Osteocyte (in vitro differentiated cells): ENCODE data around the gene CDC34. TPM values are rescaled to one million over a fixed set of nuclear protein-coding genes. Genes with fewer than 3 reads are reported as not detected.

Source experiments
- DNase-seq: peaks from one replicate; pipeline ENCODE4 v3.0.0; 2021; ENCODE audit warnings: mixed read lengths; ENCODE audit not compliant: unreplicated experiment; ENCODE audit errors: extremely low spot score
- H3K27ac Mint-ChIP-seq: one replicate; pipeline ENCODE4 v1.8.0; 2021; ENCODE audit warnings: mild to moderate bottlenecking, mixed read lengths; ENCODE audit not compliant: unreplicated experiment
- H3K27me3 Mint-ChIP-seq: one replicate; pipeline ENCODE4 v1.8.0; 2021; ENCODE audit warnings: mixed read lengths; ENCODE audit not compliant: unreplicated experiment
- H3K36me3 Mint-ChIP-seq: one replicate; pipeline ENCODE4 v1.8.0; 2021; ENCODE audit warnings: mixed read lengths; ENCODE audit not compliant: unreplicated experiment
- H3K4me1 Mint-ChIP-seq: one replicate; pipeline ENCODE4 v1.8.0; 2021; ENCODE audit warnings: mixed read lengths; ENCODE audit not compliant: unreplicated experiment
- H3K4me3 Mint-ChIP-seq: one replicate; pipeline ENCODE4 v1.8.0; 2021; ENCODE audit warnings: mild to moderate bottlenecking, moderate library complexity, mixed read lengths; ENCODE audit not compliant: unreplicated experiment
- H3K9me3 Mint-ChIP-seq: one replicate; pipeline ENCODE4 v1.8.0; 2021; ENCODE audit warnings: mixed read lengths; ENCODE audit not compliant: unreplicated experiment
- long read RNA-seq: library from polyadenylated mRNA; unstranded; transcript quantifications from one replicate; pipeline ENCODE4 v2.0.0, GENCODE V29; 2021
- total RNA-seq: library from RNA; stranded (reverse); gene quantifications from 2 replicates; pipeline ENCODE4 v1.2.1, GENCODE V29; 2021
- TF ChIP-seq, protein P1 (sequence below): fragments of 200-600 bp; sonication (generic); IDR thresholded peaks from 2 replicates; pipeline ENCODE4 v1.5.0; 2021; ENCODE audit warnings: antibody characterized with exemption, mild to moderate bottlenecking, moderate library complexity

CDC34 gene, protein sequence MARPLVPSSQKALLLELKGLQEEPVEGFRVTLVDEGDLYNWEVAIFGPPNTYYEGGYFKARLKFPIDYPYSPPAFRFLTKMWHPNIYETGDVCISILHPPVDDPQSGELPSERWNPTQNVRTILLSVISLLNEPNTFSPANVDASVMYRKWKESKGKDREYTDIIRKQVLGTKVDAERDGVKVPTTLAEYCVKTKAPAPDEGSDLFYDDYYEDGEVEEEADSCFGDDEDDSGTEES
- 65.3 and 69.0 TPM in 2 replicates for total RNA-seq
- long read RNA-seq: 0 reads

DNA sequence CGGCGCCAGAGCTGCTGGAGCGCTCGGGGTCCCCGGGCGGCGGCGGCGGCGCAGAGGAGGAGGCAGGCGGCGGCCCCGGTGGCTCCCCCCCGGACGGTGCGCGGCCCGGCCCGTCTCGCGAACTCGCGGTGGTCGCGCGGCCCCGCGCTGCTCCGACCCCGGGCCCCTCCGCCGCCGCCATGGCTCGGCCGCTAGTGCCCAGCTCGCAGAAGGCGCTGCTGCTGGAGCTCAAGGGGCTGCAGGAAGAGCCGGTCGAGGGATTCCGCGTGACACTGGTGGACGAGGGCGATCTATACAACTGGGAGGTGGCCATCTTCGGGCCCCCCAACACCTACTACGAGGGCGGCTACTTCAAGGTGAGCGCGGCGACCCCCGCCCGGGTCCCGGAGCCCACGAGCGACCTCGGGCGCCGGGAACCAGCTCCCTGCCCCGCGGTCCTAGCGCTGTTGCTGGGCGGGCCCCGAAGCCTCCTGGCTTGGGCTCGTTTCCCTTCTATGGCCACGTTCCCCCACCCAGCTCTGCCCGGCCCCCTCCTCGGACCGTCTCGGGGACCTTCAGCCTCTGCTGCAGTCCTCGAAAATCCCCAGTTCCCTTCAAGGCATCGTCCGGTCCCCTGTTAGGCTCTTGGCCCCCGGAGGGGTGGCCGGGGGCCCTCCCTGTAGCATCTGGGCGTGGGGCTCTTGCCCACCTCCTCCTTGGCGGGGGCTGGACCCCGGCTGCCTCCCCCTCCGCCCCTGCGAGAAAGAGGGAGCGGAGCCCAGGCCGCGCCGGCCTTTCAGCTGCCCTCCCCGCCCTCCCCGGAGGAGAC, at the start of gene CDC34:
CDC34 (plus strand) TSS at position 8 of the 808 bp plus-strand sequence; CDS start at position 180, 172 bp downstream.
- Mint-ChIP-seq H3K27ac (peak within 1 kb of the TSS; percentile 97), H3K4me3 (peak within 1 kb of the TSS; percentile 88), H3K36me3 (no peaks in the 10 kb centered on the region), H3K9me3 (no peaks in the 10 kb centered on the region), H3K27me3 (no peaks in the 10 kb centered on the region), H3K4me1 (peaks cover 22% of the 10 kb centered on the region)
- no peak for DNase-seq
- TF ChIP-seq, protein P1, sequence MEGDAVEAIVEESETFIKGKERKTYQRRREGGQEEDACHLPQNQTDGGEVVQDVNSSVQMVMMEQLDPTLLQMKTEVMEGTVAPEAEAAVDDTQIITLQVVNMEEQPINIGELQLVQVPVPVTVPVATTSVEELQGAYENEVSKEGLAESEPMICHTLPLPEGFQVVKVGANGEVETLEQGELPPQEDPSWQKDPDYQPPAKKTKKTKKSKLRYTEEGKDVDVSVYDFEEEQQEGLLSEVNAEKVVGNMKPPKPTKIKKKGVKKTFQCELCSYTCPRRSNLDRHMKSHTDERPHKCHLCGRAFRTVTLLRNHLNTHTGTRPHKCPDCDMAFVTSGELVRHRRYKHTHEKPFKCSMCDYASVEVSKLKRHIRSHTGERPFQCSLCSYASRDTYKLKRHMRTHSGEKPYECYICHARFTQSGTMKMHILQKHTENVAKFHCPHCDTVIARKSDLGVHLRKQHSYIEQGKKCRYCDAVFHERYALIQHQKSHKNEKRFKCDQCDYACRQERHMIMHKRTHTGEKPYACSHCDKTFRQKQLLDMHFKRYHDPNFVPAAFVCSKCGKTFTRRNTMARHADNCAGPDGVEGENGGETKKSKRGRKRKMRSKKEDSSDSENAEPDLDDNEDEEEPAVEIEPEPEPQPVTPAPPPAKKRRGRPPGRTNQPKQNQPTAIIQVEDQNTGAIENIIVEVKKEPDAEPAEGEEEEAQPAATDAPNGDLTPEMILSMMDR: no peak

DNA sequence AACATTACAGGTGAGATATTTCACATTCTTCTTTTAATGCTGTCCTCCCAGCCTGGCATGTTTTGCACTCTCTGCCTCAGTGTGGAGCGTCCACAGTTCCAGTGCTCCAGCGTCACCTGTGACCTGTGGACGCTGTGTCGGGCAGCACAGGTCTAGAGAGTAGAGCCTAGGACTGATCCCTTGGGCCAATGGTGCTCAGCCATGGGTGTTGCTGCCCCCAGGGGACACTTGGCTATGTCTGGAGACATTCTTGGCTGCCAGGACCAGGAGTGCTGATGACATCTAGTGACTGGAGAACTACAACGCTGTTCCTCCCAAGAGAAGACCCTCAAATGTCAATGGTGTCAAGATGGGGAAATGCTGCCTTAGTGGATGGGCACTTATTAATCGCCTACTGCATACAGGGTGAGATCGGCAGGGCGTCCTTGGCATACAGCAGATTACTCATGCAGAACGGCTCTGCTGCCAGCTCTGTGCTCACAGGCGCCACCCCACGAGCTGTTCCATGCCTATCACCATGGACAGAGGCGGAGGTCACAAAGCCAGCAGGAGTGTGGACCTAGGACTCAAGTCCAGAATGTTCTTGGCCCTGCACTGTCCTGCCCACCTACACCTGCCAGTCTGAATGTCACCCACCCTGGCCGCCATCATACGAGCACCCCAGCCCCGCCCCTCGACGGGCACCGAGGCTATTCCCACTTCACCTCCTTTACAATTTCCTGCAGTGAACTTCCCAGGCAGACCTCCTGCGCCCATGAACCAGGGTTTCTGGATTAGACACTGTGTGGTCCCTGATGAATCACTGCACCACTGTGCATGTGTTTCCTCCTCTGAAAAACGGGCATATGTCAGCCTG, 49.1 kb upstream of the CDC34 start:
- no peak overlapping the region for H3K4me3 Mint-ChIP-seq
- peaks cover 12% of the 10 kb centered on the region for H3K27me3 Mint-ChIP-seq
- no peak for DNase-seq
- no peaks in the 10 kb centered on the region for H3K36me3 Mint-ChIP-seq
- H3K9me3 Mint-ChIP-seq: peaks cover 5% of the 10 kb centered on the region
- peaks cover 19% of the 10 kb centered on the region for H3K4me1 Mint-ChIP-seq
- TF ChIP-seq, protein P1: no peak
- no peak overlapping the region for H3K27ac Mint-ChIP-seq

DNA sequence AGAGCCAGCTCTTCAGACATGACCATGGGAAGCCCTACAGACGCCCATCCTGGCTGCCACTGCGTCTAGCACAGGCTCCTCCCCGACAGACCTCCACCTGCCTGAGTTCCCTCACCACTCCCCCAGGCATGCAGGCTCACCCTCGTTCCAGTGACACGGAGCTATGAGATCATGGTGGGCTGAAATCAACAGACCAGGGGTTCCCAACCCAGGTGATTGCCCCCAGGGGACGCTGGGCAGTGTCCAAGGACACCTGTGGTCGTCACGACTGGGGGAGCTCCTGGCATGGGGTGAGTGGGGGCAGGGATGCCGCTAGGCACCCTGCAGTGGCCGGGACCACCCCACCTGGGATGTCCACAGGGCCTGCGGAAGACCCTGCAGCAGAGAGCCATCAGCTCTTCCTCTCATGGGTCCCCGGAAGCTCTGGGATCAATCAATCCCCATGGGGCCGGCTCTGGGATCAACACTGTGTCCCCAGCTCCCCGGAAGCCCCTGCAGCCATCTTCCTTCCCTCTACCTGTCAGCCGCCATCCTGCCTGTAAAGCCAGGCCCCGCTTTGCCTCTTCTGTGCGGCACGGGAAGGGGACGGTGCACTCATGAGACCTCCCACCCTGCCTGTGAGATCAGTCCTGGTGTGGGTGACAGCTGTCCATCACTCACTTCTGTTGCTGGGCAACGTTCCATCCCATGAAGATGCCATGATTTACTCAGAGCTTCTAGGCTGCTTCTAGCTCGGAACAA, 48.1 kb upstream of the CDC34 start:
- Mint-ChIP-seq H3K27ac (no peak overlapping the region), H3K4me3 (no peak overlapping the region), H3K36me3 (no peaks in the 10 kb centered on the region)

DNA sequence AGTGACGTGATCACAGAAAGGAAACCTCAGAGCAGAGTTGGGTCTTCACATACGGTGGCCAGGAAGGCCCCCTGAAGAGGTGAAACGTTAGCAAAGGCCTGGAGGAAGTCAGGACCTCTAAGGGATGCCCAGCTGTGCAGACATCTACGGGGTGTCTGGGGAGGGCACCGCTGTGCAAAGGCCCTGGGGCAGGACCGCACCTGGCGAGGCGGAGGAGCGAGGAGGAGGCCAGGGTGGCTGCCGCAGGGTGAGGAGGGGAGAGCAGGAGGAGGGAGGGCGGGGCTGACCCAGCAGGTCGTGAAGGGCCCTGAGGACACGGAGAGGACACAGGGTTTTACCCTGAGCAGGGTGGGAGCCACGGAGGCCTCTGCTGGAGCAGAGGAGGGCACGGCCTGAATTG, 47.1 kb upstream of the CDC34 start:
- peaks cover 5% of the 10 kb centered on the region for H3K9me3 Mint-ChIP-seq
- H3K4me1 Mint-ChIP-seq: peaks cover 24% of the 10 kb centered on the region
- no peak overlapping the region for H3K27ac Mint-ChIP-seq
- H3K4me3 Mint-ChIP-seq: no peak overlapping the region
- no peak for DNase-seq
- peaks cover 12% of the 10 kb centered on the region for H3K27me3 Mint-ChIP-seq
- H3K36me3 Mint-ChIP-seq: no peaks in the 10 kb centered on the region
- TF ChIP-seq, protein P1: no peak

More for the DNA sequence above, 48.1 kb upstream of the CDC34 start:
- DNase-seq: no peak
- H3K27me3 Mint-ChIP-seq: peaks cover 12% of the 10 kb centered on the region
- H3K9me3 Mint-ChIP-seq: peaks cover 5% of the 10 kb centered on the region
- peaks cover 25% of the 10 kb centered on the region for H3K4me1 Mint-ChIP-seq
- TF ChIP-seq, protein P1: no peak
